SJCRH30 (cell line): Measurements from ENCODE around the gene SPTLC3. TPM values are rescaled to one million over a fixed set of nuclear protein-coding genes. Genes with fewer than 3 reads are reported as not detected.

Source experiments
- DNase-seq, 2 experiments: peaks; one replicate each; pipeline ENCODE4 v3.0.0-alpha.2; 2015 to 2020
- H3K27ac ChIP-seq: fragments of 250-450 bp; sonication (Bioruptor Pico); 2 replicates; pipeline ENCODE4 v1.5.1; 2020; ENCODE audit warnings: mild to moderate bottlenecking, moderate library complexity
- H3K27me3 ChIP-seq: fragments of 250-450 bp; sonication (Bioruptor Pico); 2 replicates; pipeline ENCODE4 v1.5.1; 2020; ENCODE audit warnings: mild to moderate bottlenecking, moderate library complexity
- H3K36me3 ChIP-seq: fragments of 250-450 bp; sonication (Bioruptor Pico); 2 replicates; pipeline ENCODE4 v1.5.1; 2020; ENCODE audit warnings: mild to moderate bottlenecking, moderate library complexity
- H3K4me1 ChIP-seq: fragments of 250-450 bp; sonication (Bioruptor Pico); 2 replicates; pipeline ENCODE4 v1.5.1; 2020; ENCODE audit warnings: mild to moderate bottlenecking, moderate library complexity
- H3K4me3 ChIP-seq: fragments of 250-450 bp; sonication (Bioruptor Pico); 2 replicates; pipeline ENCODE4 v1.5.1; 2020; ENCODE audit warnings: mild to moderate bottlenecking, moderate library complexity
- H3K9me3 ChIP-seq: fragments of 250-450 bp; sonication (Bioruptor Pico); replicated peaks from 2 replicates; pipeline ENCODE4 v1.5.1; 2020; ENCODE audit warnings: mild to moderate bottlenecking, moderate library complexity
- total RNA-seq: library from RNA; depleted of rRNA; stranded (reverse); fragments of >200 nt; shearing (Covaris generic); gene quantifications from 2 replicates; pipeline ENCODE4 v1.2.3, GENCODE V29; 2014

SPTLC3 gene
- total RNA-seq, 1 experiment from 2014 or later = not detected

GRCh38 chr20:13173201-13173600 lies 164.4 kb downstream of the SPTLC3 start:
- H3K27ac ChIP-seq = no peak overlapping the region
- no peak overlapping the region for H3K4me3 ChIP-seq
- no peak for DNase-seq
- no peaks in the 10 kb centered on the region for H3K36me3 ChIP-seq
- no peaks in the 10 kb centered on the region for H3K4me1 ChIP-seq
- no peaks in the 10 kb centered on the region for H3K9me3 ChIP-seq
- no peaks in the 10 kb centered on the region for H3K27me3 ChIP-seq

DNA sequence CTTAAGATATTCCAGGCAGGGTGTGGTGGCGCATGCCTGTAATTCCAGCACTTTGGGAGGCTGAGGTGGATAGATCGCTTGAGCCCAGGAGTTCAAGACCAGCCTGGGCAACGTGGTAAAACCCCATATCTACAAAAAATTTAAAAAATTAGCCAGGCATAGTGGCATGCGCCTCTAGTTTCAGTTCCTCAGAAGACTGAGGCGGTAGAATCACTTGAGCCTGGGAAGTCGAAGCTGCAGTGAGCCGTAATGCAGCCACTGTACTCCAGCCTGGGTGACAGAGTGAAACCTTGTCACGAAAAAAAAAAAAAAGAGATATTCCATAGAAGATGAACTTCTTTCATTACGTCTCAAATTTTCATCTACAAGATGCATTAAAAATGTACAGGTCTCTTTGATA lies 165.6 kb downstream of the SPTLC3 start:
- no peak overlapping the region for H3K27ac ChIP-seq
- no peak overlapping the region for H3K4me3 ChIP-seq
- no peaks in the 10 kb centered on the region for H3K9me3 ChIP-seq
- no peak for DNase-seq
- H3K4me1 ChIP-seq = no peaks in the 10 kb centered on the region
- no peaks in the 10 kb centered on the region for H3K36me3 ChIP-seq
- H3K27me3 ChIP-seq = no peaks in the 10 kb centered on the region

DNA sequence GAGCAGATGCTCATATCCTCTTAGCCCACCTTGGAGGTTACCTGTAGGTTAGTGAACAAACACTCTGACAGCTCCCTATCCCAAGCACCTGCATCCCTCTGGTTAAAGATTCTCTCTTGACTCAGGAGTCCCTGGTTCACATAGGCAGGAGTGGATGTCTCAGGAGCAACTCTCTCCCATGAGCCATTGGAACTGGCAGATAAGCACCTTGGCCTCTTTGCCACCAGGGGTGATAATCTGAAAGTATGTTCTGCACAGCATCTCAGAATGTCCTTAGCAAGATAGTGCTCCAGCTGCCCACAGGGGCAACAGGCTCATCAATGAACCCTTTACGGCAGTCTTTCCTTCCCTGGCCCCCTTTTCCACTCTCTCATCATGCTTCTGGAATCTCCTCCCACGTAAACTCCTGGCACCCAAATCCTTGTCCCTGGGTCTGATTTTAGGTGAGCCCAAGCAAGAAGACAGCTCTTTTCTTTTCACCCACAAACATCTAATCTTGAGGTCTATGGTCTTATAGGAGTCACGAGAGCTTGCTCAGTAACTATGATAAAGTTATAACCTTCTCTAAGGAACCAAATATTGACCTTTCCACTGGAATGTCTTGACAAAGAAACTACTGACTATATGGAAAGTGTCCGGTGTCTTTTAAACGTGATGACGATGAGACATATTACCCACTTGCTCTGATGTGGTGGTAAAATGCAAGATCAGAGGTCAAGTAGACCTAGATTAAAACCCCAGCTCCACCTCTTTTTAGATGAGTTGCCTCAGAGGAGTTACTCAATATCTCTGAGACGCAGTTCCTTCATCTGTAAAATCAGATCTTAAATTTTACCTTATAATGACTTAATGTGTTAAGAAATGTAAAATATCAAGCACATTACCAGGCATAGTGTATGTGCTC lies 172.5 kb downstream of the SPTLC3 start:
- DNase-seq = no peak
- no peak overlapping the region for H3K4me3 ChIP-seq
- no peaks in the 10 kb centered on the region for H3K36me3 ChIP-seq

DNA sequence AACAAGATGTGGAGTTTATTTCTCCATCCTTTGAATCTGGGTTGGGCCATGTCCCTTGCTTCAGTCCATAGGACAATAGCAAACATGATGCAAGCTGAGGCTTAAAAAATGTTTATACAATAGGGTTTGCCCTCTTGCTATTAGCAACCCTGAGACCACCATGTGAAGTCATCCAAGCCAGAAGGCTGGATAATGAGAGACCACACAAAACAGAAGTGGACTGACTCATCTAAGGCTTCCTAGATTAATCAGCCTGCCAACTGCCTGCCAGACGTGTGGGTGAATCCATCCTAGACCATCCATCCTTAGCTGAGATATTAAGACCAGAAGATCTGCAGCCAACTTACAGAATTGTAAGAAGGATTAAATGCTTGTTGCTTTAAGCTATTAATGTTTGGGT lies 174.2 kb downstream of the SPTLC3 start:
- no peaks in the 10 kb centered on the region for H3K27me3 ChIP-seq
- no peaks in the 10 kb centered on the region for H3K36me3 ChIP-seq
- no peak for DNase-seq
- no peak overlapping the region for H3K4me3 ChIP-seq
- no peaks in the 10 kb centered on the region for H3K4me1 ChIP-seq
- no peaks in the 10 kb centered on the region for H3K9me3 ChIP-seq
- no peak overlapping the region for H3K27ac ChIP-seq

More for the DNA sequence above, 172.5 kb downstream of the SPTLC3 start:
- Histone ChIP-seq H3K4me1 (no peaks in the 10 kb centered on the region), H3K27me3 (no peaks in the 10 kb centered on the region), H3K9me3 (no peaks in the 10 kb centered on the region), H3K27ac (no peak overlapping the region)

GRCh38 chr20:13186043-13186774 lies 177.4 kb downstream of the SPTLC3 start:
- no peaks in the 10 kb centered on the region for H3K9me3 ChIP-seq
- no peak overlapping the region for H3K4me3 ChIP-seq
- no peak for DNase-seq
- no peak overlapping the region for H3K27ac ChIP-seq
- H3K36me3 ChIP-seq = no peaks in the 10 kb centered on the region
- H3K4me1 ChIP-seq = no peaks in the 10 kb centered on the region
- H3K27me3 ChIP-seq = no peaks in the 10 kb centered on the region

- DNase-seq = no peak
- no peaks in the 10 kb centered on the region for H3K27me3 ChIP-seq
- no peak overlapping the region for H3K27ac ChIP-seq
- H3K4me3 ChIP-seq = no peak overlapping the region
- H3K9me3 ChIP-seq = no peaks in the 10 kb centered on the region
- H3K4me1 ChIP-seq = no peaks in the 10 kb centered on the region
- H3K36me3 ChIP-seq = no peaks in the 10 kb centered on the region
These were observed 179.1 kb downstream of the SPTLC3 start for GRCh38 chr20:13187899-13188298.

DNA sequence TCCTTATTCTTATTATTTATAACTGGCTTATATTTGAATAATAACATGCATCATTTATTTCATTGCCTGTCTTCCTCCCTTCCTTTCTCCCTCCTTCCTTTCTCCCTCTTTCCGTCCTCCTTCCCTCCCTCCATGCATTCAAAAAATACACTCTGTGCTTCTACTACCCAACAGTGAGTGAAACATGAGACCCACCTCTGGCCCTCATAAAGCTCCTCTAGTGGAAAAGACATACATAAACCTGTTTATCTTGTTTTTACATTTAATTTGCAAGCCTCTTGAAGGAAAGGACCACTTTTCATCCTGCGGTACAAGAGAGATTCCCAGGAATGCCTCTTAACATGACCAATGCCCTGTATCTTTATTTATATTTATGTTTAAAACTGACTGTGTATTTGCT lies 190.5 kb downstream of the SPTLC3 start:
- Histone ChIP-seq H3K4me1 (no peaks in the 10 kb centered on the region), H3K27me3 (no peaks in the 10 kb centered on the region; the same call in 1 of the 2 replicates), H3K4me3 (no peak overlapping the region), H3K27ac (no peak overlapping the region), H3K9me3 (no peaks in the 10 kb centered on the region), H3K36me3 (no peaks in the 10 kb centered on the region)
- DNase-seq = no peak

DNA sequence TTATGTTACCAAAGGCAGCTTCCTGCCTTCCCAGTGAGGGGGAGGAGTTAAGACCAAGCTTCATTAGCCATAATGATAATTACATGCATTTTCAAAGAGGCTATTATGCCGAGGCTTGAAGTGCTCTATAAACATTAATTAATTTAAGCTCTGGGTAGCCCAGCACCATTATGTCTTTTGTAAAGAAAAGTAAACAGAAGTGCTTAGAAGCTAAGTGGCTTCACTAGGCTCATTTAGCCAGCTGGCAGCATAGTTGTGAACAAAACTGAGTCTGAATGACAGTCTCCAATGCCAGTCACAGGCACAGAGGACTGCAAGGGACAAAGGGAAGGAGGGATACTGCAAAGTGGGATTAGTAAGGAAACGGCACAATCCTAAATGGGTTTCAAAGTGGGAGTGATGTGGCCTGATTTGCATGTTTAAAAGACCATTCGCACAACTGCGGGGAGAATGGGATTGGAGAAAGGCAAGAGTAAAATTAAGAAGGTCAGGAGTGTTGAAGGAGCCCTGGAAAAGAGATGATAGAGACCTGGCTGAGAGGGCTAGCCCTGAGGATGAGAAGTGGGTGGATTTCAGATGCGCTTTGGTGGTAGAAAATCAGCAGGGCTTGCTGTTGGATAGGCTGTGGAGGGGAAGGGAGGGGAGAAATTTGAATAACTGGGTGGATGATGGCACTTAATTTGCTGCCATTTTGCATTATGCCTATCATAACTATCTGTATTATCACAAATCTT lies 192.2 kb downstream of the SPTLC3 start:
- Histone ChIP-seq H3K9me3 (no peaks in the 10 kb centered on the region), H3K4me3 (no peak overlapping the region), H3K27ac (no peak overlapping the region), H3K36me3 (no peaks in the 10 kb centered on the region), H3K4me1 (no peaks in the 10 kb centered on the region), H3K27me3 (no peaks in the 10 kb centered on the region; the same call in 1 of the 2 replicates)
- no peak for DNase-seq

- H3K36me3 ChIP-seq = no peaks in the 10 kb centered on the region
- H3K9me3 ChIP-seq = no peaks in the 10 kb centered on the region
- no peak overlapping the region for H3K27ac ChIP-seq
- DNase-seq = peak in 1 of 2 experiments; percentile 44
- H3K27me3 ChIP-seq = no peaks in the 10 kb centered on the region; the same call in 1 of the 2 replicates
- no peak overlapping the region for H3K4me3 ChIP-seq
- H3K4me1 ChIP-seq = no peaks in the 10 kb centered on the region
These were observed 193.8 kb downstream of the SPTLC3 start for GRCh38 chr20:13202565-13202964.

- Histone ChIP-seq H3K9me3 (no peaks in the 10 kb centered on the region), H3K4me1 (no peaks in the 10 kb centered on the region), H3K36me3 (no peaks in the 10 kb centered on the region), H3K27ac (no peak overlapping the region), H3K27me3 (no peaks in the 10 kb centered on the region; the same call in 1 of the 2 replicates), H3K4me3 (no peak overlapping the region)
- no peak for DNase-seq
These were observed 196.7 kb downstream of the SPTLC3 start for GRCh38 chr20:13205425-13205824.

- Histone ChIP-seq H3K9me3 (no peaks in the 10 kb centered on the region), H3K27me3 (no peaks in the 10 kb centered on the region; the same call in 1 of the 2 replicates), H3K4me1 (no peaks in the 10 kb centered on the region), H3K4me3 (no peak overlapping the region), H3K36me3 (no peaks in the 10 kb centered on the region), H3K27ac (no peak overlapping the region)
- DNase-seq = no peak
These were observed 197.2 kb downstream of the SPTLC3 start for GRCh38 chr20:13205848-13206434.

GRCh38 chr20:13207016-13207415 lies 198.2 kb downstream of the SPTLC3 start:
- no peaks in the 10 kb centered on the region for H3K9me3 ChIP-seq
- no peaks in the 10 kb centered on the region for H3K4me1 ChIP-seq
- no peaks in the 10 kb centered on the region for H3K36me3 ChIP-seq
- no peak overlapping the region for H3K4me3 ChIP-seq
- no peak overlapping the region for H3K27ac ChIP-seq
- peaks cover 4% of the 10 kb centered on the region; the same call in 1 of the 2 replicates for H3K27me3 ChIP-seq
- DNase-seq = no peak

GRCh38 chr20:13211956-13212618 lies 203.3 kb downstream of the SPTLC3 start:
- H3K9me3 ChIP-seq = no peaks in the 10 kb centered on the region
- H3K4me3 ChIP-seq = no peak overlapping the region
- H3K4me1 ChIP-seq = no peaks in the 10 kb centered on the region
- DNase-seq = no peak
- 0 out of 2 replicates have a peak, but pooled peaks cover 4% of the 10 kb centered on the region for H3K27me3 ChIP-seq
- no peaks in the 10 kb centered on the region for H3K36me3 ChIP-seq
- no peak overlapping the region for H3K27ac ChIP-seq

- Histone ChIP-seq H3K27me3 (0 out of 2 replicates have a peak, but pooled peaks cover 4% of the 10 kb centered on the region), H3K4me1 (no peaks in the 10 kb centered on the region), H3K9me3 (no peaks in the 10 kb centered on the region), H3K27ac (no peak overlapping the region), H3K36me3 (no peaks in the 10 kb centered on the region), H3K4me3 (no peak overlapping the region)
- no peak for DNase-seq
These were observed 204.0 kb downstream of the SPTLC3 start for GRCh38 chr20:13212750-13213149.
